HG03196 (cell line): ENCODE results near the gene CEP350.
"Not testable (repeated sequence)": the region's sequence is repeated elsewhere in the genome, so short reads cannot be mapped to it uniquely, and the experiment has no call there.

Experiments
- ATAC-seq: cut with Tn5 transposase; IDR thresholded peaks from one replicate; pipeline ENCODE4 v1.9.1; 2021; ENCODE audit not compliant: unreplicated experiment

Gene CEP350

DNA sequence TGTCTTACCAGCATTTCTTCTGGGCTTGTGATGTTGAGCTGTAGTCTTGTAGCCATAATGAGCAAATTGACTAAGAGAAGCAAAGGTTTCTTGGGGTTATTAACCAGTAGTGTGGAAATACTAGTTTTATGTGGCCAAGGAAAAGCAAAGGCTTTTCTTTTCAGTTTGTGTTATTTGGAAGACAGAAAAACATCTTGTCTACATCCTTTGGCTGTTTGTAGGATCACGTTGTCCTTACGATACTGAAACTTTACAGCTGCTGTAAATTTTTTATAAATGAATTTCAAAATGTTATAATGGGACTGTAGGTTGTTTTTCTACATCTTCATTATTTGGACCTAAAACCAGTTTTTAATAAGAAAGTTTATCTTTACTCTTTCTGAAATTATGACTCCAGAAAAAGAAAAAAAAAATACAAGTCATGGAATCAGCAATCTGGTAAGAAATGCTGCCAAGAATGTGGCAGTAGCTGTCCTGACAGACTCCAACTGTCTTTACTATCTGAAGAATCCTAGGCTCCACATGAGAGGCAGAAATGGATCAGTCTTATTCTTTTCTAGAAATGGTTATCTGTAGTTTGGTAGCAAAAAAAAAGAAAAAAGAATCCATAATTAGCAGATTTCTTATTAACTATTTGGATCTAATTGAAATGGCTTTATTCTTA, 158.5 kb downstream of the CEP350 start:
- no peak for ATAC-seq

DNA sequence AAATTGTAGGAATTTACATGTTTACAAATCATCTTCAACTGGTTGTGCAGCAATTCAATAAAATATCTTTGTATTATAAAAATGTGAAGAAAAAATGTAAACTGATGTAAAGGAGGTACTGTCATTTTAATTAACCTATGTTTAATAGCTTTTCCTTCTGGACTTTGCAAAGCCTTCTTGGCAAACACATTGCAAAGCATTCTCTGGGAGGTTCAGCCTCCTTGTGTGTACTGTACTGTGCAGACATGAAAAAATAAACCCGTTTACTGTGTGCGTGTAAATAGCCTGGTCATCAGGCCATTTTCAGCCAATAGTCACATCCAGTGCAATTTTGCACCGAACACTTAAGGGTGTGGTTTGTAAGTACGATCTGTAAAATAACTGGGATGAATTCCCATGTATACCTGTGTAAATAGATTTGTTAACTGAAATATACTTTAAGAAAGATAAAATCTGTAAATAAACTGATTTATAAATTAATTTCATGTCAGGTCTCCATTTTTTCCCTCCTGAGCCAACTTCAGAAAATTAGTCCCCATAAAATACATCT, 159.9 kb downstream of the CEP350 start:
- no peak for ATAC-seq

- no peak for ATAC-seq
Observed at GRCh38 chr1:180116964-180117763, 162.6 kb downstream of the CEP350 start.

DNA sequence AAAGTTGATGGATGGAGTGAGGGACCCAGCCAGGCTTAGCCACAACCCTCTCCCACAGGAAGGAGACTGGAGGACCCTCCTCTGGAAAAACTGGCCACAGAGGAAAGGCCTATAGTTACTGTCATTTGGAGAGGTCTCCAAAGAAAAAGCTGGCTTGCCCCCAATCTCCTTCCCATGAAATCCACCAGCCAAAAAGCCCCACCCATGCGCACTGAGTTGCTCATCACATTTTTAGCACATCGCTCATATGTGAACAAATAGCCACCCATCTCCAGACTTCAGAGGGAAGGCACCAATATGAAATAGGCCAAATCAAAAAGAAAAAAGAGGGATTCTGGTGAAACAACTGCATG, 163.1 kb downstream of the CEP350 start:
- ATAC-seq = no peak

DNA sequence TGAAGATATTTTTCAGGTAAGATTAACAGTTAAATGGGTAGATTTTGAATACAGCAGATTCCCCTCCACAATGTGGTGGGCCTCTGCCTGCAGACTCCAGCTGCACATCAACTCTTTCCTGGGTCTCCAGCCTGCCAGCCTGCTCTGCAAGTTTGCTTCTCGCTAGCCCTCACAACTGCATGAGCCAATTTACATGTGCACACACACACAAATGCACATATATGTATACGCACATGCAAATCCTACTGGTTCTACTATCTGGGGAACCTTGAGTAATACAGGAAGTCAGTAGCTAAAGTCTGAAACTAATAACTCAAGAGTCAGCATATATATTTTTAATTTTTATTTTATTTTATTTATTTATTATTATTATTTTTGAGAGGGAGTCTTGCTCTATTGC, 165.2 kb downstream of the CEP350 start:
- no peak for ATAC-seq

GRCh38 chr1:180123463-180123936, 168.9 kb downstream of the CEP350 start:
- no peak for ATAC-seq

DNA sequence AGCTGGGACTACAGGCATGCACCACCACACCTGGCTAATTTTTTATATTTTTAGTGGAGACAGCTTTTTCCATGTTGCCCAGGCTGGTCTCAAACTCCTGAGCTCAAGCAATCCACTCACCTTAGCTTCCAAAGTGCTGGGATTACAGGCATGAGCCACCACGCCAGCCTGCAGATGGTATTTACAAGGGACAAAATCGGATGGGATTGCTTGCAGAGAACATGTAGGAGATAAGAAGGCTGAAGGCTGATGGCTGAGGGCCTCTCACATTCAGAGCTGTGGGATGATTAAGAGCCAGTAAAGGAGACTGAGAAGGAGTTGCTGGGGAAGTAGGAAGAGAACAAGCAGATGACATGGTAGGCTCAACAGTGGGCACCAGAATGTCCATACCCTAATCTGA, 176.0 kb downstream of the CEP350 start:
- ATAC-seq = no peak

DNA sequence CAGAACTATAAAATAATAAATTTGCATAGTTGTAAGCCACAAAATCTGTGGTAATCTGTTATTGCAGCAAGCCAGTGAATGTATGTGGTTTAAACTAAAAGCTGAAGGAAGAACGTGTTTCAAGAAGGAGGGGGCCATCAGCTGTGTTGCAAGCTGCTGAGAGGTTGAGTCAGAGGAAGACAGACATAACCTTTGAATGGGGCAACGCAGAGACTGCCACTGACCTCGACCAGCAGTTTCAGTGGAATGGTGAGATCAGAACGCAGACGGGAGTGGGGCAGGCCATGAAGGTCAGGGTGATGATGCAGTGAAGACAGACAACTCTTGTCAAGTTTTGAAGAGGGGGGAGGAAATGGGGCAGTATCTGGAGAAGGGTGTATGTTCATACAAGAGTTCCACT, 176.9 kb downstream of the CEP350 start:
- no peak for ATAC-seq

GRCh38 chr1:180133193-180133592, 178.6 kb downstream of the CEP350 start:
- no peak for ATAC-seq

DNA sequence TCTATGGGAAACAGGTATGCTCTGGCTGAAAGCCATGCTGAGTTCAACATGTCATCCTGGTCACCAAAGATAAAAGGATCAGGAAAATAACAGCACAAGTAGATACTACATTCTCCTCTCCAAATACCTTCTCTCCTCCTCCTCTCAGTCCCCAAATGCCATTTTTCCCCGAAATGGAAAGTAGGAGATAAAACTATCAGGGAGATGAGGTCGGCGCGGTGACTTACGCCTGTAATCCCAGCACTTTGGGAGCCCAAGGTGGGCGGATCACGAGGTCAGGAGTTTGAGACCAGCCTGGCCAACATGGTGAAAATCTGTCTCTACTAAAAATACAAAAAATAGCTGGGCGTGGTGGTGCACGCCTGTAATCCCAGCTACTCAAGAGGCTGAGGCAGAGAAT, 179.1 kb downstream of the CEP350 start:
- ATAC-seq = not testable (repeated sequence)

- no peak for ATAC-seq
Observed at GRCh38 chr1:180135535-180135934, 180.9 kb downstream of the CEP350 start.

DNA sequence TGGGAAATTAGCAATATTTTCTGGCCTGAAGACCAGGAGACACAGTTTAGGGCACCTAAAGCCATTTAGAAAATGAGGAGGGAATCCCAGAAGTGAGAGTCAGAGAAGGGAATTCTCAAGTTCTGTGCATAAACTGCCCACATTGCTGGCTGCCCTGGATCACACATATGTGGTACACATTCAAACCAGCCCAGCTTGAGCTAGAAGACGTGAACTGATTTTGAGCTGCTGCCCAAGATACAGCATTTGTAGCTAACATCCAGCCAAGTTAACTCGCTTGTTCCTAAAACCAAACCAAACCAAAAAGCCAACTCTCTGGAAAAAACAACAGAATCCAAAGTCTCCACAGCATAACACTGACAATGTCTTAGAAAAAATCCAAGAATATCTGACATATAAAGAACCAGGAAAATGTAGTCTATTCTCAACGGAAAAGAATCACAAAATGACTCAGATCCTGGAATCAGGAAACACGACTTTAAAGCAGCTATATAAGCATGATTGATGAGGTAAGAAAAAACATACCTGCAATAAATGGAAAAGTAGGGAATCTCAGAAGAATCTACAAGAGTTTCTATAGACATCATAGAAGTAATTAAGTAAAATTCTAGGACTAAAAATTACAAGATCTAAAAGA, 181.8 kb downstream of the CEP350 start:
- ATAC-seq = no peak

DNA sequence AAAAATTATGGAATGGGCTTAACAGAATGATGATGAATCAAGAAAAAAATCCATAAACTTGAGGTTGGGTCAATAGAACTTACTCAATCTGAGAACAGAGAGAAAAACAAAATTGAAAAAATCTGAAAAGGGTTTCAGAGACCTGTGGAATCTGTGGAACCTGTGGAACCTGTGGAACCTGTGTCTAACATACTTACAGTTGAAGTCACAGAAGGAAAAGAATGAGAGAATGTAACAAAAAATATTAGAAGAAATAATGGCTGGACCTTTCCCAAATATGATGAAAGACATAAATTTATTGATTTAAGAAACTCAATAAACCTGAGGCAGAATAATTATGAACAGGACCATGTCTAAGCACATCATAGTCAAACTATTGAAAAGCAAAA, 182.4 kb downstream of the CEP350 start:
- ATAC-seq = no peak

DNA sequence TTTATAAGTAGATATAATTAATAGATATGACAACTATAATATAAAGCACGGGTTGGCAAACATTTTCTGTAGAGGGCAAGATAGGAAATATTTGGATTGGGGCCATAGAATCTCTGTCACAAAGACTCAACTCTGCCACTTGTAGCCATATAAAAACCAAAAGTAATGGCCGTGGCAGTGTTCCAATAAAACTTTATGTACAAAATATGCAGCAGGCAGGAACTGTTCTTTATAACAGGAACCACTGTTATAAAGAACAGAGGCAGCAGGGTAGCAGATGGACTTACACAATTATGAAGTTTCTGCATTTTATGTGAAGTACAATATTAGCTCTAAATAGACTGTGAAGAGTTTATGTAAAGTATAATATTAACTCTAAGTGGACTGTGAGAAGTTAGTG, 183.2 kb downstream of the CEP350 start:
- ATAC-seq = no peak

- ATAC-seq = no peak
Observed at GRCh38 chr1:180141381-180141934, 186.8 kb downstream of the CEP350 start.

- ATAC-seq = no peak
Observed at GRCh38 chr1:180143359-180143758, 188.7 kb downstream of the CEP350 start.

DNA sequence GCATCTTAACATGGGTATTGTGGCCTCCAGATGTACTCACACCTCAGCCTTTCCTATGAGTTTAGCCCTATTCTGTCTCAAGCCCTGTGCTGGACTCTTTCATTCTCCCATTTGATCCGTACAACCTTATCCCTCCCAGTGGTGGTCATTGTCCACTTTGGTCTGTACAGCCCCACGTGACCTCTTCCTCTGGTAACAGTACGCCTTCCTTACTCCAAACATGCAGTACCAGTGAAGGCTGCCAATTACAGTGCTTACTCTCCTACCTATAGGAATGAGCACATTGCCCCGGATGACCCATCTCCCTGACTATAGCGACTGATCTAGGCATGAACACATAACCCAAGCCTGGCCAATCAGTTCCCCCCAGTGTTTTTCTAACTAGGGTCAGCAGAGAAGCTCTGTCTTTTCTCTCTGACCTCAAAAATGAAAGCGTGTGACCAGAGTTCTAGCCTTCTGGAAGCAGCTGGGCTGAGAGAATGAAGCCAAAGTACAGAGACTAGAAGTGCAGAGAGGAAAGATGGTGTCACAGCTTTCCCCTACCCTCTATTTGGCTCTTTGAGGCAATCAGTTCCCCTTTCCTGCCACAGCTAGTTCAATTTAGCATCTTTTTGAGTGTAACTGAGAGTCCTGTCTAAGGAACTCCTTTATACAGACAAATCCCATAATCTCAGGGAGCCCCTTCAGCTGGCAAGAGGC, 190.2 kb downstream of the CEP350 start:
- no peak for ATAC-seq

- ATAC-seq = no peak
Observed at GRCh38 chr1:180145446-180145845, 190.8 kb downstream of the CEP350 start.

DNA sequence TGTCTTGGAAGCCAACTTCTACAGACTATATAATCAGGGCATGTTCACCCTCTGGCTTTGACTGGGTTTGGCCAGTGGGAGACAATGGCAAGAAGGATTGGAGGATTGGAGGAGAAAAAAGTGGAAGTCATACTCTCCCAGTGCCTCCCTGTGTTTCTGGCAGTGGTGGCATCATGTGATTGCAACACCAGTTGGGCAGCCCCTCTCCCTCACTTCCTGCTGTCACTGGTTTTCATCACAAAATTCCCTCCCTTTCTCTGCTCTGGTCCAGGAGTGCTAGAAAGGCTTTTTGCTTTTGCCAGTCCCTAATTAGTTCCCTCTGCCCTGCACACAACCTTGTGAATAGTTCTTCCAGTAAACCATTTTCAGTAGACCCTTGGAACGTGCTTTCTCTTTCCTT, 196.4 kb downstream of the CEP350 start:
- no peak for ATAC-seq

DNA sequence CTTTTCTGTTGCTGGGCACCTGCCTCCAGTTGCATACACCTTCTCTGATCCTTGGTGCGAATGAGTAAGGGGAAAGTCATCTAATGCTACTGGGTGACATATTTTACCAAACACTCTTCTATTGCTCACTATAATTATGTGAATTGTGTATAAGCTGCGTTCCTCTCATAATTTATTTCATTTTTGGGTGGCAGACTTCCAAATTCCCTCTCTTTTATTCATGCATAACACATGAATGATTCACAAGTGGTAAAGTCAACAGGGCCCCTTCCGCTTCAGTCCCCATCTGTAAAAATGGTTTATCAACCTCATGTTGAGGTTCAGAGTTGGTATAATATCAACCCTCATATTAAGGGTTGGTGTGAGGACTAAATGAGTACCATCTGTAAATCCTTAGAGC, 196.9 kb downstream of the CEP350 start:
- ATAC-seq = no peak

DNA sequence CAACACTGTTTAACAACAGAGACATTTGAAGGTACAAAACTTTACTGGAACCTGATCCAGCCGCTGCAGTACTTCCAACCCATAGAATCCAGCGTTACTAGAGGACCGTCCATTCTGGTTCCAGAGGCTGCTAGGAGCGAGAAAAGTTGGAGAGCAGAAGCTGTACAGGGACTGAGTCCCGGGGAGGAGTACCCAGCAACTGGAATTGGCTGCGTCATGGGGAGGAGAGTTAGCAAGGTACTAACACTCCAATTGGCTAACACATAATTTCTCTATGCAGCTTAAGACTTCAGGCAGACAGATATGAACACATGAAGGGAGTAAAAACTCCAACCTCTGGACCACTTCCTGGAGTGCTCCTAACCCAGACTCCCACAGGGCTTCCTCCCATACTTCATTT, 198.0 kb downstream of the CEP350 start:
- ATAC-seq = no peak
